ENCODE measurements around the gene GM2A.

Gene GM2A

DNA sequence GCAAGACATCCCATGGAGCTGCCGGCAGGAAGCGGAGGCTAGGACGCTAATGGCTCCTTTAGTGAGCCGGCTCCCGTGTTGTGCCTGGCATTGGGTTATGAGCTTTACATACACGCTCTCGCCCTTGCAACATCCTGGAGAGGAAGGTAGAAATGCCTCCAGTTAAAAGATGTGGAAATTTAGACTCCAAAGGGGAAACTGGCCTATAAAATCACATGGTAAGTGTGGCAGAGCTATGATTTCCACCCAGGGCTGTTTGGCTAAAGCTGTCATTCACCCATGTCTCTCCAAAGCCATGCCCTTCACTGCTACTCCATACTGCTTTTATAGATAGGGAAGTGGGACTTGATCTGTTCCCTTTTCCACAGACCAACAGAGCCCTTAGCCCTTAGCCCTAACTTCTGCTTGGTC lies 5.2 kb downstream of the GM2A start:
- Histone ChIP-seq H3K9ac (ENCODE audit: low read length) (no peak overlapping the region), H3K4me3 (ENCODE audit: low read length) (no peak overlapping the region), H3K4me1 (ENCODE audit: control insufficient read depth, insufficient read depth, low read length) (peaks cover 7% of the 10 kb centered on the region), H3K36me3 (ENCODE audit: control insufficient read depth, insufficient read depth, low read length) (no peaks in the 10 kb centered on the region), H3K9me3 (ENCODE audit: control insufficient read depth, low read length) (no peaks in the 10 kb centered on the region), H3K27me3 (ENCODE audit: control insufficient read depth, insufficient read depth, low read length) (no peaks in the 10 kb centered on the region)

DNA sequence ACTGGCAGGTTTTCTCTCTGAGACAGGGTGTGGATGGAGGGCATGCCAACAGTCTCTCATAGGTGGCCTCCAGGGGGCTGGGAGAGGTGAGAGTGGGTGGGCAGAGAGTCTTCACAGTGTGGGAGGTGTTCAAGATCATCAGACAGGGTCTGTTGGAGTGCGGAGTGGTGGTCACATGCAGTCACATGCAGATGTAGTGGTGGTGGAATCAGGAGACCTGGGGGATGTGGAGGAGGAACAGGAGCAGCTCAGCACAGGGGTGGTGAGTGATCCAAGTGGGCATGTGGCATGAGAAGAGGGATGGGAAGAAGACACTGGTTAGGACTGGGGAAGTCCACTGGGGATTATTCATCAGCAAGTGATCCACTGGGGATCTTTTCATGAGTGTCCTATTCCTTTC lies 5.8 kb downstream of the GM2A start:
- Histone ChIP-seq H3K4me3 (ENCODE audit: low read length) (no peak overlapping the region), H3K9me3 (ENCODE audit: control insufficient read depth, low read length) (no peaks in the 10 kb centered on the region), H3K36me3 (ENCODE audit: control insufficient read depth, insufficient read depth, low read length) (no peaks in the 10 kb centered on the region), H3K4me1 (ENCODE audit: control insufficient read depth, insufficient read depth, low read length) (peaks cover 6% of the 10 kb centered on the region), H3K27me3 (ENCODE audit: control insufficient read depth, insufficient read depth, low read length) (no peaks in the 10 kb centered on the region), H3K9ac (ENCODE audit: low read length) (no peak overlapping the region)

DNA sequence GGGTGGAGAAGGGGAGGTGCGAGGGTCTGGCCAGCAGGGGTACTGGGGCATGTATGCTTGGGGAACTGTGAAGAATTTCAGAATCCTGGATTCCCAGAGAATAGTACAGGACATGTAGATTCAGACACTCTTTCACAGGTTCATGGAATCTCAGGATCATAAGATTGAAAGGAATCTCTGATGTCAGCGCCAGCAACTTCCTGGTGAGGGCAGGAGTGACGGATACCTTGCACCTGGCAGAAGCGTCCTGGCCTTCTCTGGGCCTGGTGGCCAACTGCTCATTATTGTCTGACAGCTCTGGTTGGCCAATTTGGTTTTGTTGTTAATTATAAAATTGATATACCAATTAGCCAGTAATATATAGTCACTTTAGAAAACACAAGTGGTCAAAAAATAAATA lies 6.9 kb downstream of the GM2A start:
- no peak overlapping the region for H3K9ac ChIP-seq (ENCODE audit: low read length)
- H3K36me3 ChIP-seq (ENCODE audit: control insufficient read depth, insufficient read depth, low read length): no peaks in the 10 kb centered on the region
- H3K4me1 ChIP-seq (ENCODE audit: control insufficient read depth, insufficient read depth, low read length): peaks cover 14% of the 10 kb centered on the region
- H3K27me3 ChIP-seq (ENCODE audit: control insufficient read depth, insufficient read depth, low read length): no peaks in the 10 kb centered on the region
- no peak overlapping the region for H3K4me3 ChIP-seq (ENCODE audit: low read length)
- no peaks in the 10 kb centered on the region for H3K9me3 ChIP-seq (ENCODE audit: control insufficient read depth, low read length)

GRCh38 chr5:151262532-151262931 lies 9.5 kb downstream of the GM2A start:
- no peaks in the 10 kb centered on the region for H3K36me3 ChIP-seq (ENCODE audit: control insufficient read depth, insufficient read depth, low read length)

DNA sequence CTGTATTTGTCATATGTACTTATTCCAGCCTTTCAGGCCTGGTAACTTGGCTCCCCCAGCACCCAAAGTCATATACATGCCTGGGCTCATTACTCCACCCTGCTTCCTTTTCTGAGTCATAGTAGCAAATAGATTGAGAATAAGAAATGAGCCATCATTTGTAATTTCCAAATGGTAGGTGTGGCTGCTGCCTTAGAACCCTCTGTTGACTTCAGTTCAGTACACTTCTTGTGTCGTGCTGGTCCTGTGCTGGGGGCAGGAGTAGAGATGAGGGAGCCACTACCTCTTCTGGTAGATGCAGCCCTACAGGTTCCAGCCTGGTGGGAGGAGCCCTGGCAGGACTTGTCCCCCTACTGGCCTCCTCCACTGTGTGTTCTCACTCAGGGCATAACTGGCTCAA lies 11.1 kb downstream of the GM2A start:
- no peak overlapping the region for H3K4me3 ChIP-seq (ENCODE audit: low read length)
- H3K4me1 ChIP-seq (ENCODE audit: control insufficient read depth, insufficient read depth, low read length): peaks cover 14% of the 10 kb centered on the region
- H3K36me3 ChIP-seq (ENCODE audit: control insufficient read depth, insufficient read depth, low read length): no peaks in the 10 kb centered on the region
- no peak overlapping the region for H3K9ac ChIP-seq (ENCODE audit: low read length)
- no peaks in the 10 kb centered on the region for H3K27me3 ChIP-seq (ENCODE audit: control insufficient read depth, insufficient read depth, low read length)
- H3K9me3 ChIP-seq (ENCODE audit: control insufficient read depth, low read length): no peaks in the 10 kb centered on the region

More at GRCh38 chr5:151262532-151262931, 9.5 kb downstream of the GM2A start:
- Histone ChIP-seq H3K4me1 (ENCODE audit: control insufficient read depth, insufficient read depth, low read length) (peaks cover 14% of the 10 kb centered on the region), H3K27me3 (ENCODE audit: control insufficient read depth, insufficient read depth, low read length) (no peaks in the 10 kb centered on the region), H3K9ac (ENCODE audit: low read length) (no peak overlapping the region), H3K4me3 (ENCODE audit: low read length) (no peak overlapping the region), H3K9me3 (ENCODE audit: control insufficient read depth, low read length) (no peaks in the 10 kb centered on the region)

DNA sequence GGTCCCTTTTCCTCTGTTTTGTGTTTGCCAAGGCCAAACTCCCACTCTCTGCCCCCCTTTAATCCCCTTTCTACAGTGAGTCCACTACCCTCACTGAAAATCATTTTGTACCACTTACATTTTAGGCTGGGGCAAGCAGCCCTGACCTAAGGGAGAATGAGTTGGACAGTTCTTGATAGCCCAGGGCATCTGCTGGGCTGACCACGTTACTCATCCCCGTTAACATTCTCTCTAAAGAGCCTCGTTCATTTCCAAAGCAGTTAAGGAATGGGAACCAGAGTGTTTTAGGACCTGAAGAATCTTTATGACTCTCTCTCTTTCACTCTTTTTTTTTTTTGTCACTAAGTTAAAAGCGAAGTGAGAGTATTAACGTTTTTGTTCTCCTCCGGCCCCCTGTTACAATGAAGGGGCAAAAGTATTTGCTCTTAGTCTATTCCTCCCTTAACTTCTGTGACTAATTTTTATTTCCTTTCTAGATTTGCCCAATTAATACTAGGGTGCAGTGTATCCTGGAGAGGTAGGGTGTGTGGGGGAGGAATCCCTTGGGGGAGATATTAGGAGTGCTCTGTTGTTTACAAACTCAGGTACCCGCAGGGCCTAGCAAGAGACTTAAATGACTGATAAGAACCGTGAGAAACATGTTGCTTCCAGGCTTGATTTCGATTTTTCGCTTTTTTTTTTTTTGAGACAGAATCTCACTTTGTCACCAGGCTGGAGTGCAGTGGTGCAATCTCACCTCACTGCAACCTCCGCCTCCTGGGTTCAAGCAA lies 14.7 kb downstream of the GM2A start:
- Histone ChIP-seq H3K36me3 (ENCODE audit: control insufficient read depth, insufficient read depth, low read length) (no peaks in the 10 kb centered on the region), H3K4me3 (ENCODE audit: low read length) (no peak overlapping the region)

DNA sequence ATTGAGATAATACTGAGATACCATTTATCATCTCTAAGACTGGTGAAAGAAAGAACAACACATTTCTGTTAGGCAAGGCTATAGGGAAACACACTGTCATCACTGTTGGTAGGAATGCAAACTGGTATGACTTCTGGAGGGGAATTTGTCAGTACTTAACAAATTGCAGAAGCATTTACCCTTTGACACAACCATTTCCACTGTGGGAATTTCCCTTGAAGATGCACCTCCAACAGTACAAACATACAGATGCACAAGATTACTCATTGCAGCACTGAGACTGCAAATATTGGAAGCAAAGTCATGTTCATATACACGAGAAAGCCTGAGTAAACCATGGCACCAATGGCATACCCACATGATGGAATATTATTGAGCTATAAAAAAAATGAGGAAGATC lies 17.6 kb downstream of the GM2A start:
- Histone ChIP-seq H3K27me3 (ENCODE audit: control insufficient read depth, insufficient read depth, low read length) (no peaks in the 10 kb centered on the region), H3K9ac (ENCODE audit: low read length) (no peak overlapping the region), H3K4me3 (ENCODE audit: low read length) (no peak overlapping the region), H3K36me3 (ENCODE audit: control insufficient read depth, insufficient read depth, low read length) (no peaks in the 10 kb centered on the region), H3K9me3 (ENCODE audit: control insufficient read depth, low read length) (no peaks in the 10 kb centered on the region), H3K4me1 (ENCODE audit: control insufficient read depth, insufficient read depth, low read length) (no peaks in the 10 kb centered on the region)

More for the DNA sequence above, 14.7 kb downstream of the GM2A start:
- Histone ChIP-seq H3K9me3 (ENCODE audit: control insufficient read depth, low read length) (no peaks in the 10 kb centered on the region), H3K4me1 (ENCODE audit: control insufficient read depth, insufficient read depth, low read length) (peaks cover 14% of the 10 kb centered on the region), H3K9ac (ENCODE audit: low read length) (no peak overlapping the region), H3K27me3 (ENCODE audit: control insufficient read depth, insufficient read depth, low read length) (no peaks in the 10 kb centered on the region)

- H3K36me3 ChIP-seq (ENCODE audit: control insufficient read depth, insufficient read depth, low read length): no peaks in the 10 kb centered on the region
- H3K9me3 ChIP-seq (ENCODE audit: control insufficient read depth, low read length): no peaks in the 10 kb centered on the region
- H3K27me3 ChIP-seq (ENCODE audit: control insufficient read depth, insufficient read depth, low read length): no peaks in the 10 kb centered on the region
- no peak overlapping the region for H3K4me3 ChIP-seq (ENCODE audit: low read length)
- H3K9ac ChIP-seq (ENCODE audit: low read length): no peak overlapping the region
- H3K4me1 ChIP-seq (ENCODE audit: control insufficient read depth, insufficient read depth, low read length): no peaks in the 10 kb centered on the region
Measured at GRCh38 chr5:151271336-151271735, 18.4 kb downstream of the GM2A start.

- no peak overlapping the region for H3K4me3 ChIP-seq (ENCODE audit: low read length)
- no peaks in the 10 kb centered on the region for H3K27me3 ChIP-seq (ENCODE audit: control insufficient read depth, insufficient read depth, low read length)
- no peaks in the 10 kb centered on the region for H3K36me3 ChIP-seq (ENCODE audit: control insufficient read depth, insufficient read depth, low read length)
- H3K9me3 ChIP-seq (ENCODE audit: control insufficient read depth, low read length): no peaks in the 10 kb centered on the region
- H3K4me1 ChIP-seq (ENCODE audit: control insufficient read depth, insufficient read depth, low read length): no peaks in the 10 kb centered on the region
- no peak overlapping the region for H3K9ac ChIP-seq (ENCODE audit: low read length)
Measured at GRCh38 chr5:151274666-151275065, 21.7 kb downstream of the GM2A start.

GRCh38 chr5:151275803-151276202 lies 22.8 kb downstream of the GM2A start:
- Histone ChIP-seq H3K4me1 (ENCODE audit: control insufficient read depth, insufficient read depth, low read length) (no peaks in the 10 kb centered on the region), H3K9me3 (ENCODE audit: control insufficient read depth, low read length) (no peaks in the 10 kb centered on the region), H3K9ac (ENCODE audit: low read length) (no peak overlapping the region), H3K27me3 (ENCODE audit: control insufficient read depth, insufficient read depth, low read length) (no peaks in the 10 kb centered on the region), H3K36me3 (ENCODE audit: control insufficient read depth, insufficient read depth, low read length) (no peaks in the 10 kb centered on the region), H3K4me3 (ENCODE audit: low read length) (no peak overlapping the region)

- H3K36me3 ChIP-seq (ENCODE audit: control insufficient read depth, insufficient read depth, low read length): no peaks in the 10 kb centered on the region
- no peak overlapping the region for H3K4me3 ChIP-seq (ENCODE audit: low read length)
- no peaks in the 10 kb centered on the region for H3K27me3 ChIP-seq (ENCODE audit: control insufficient read depth, insufficient read depth, low read length)
- no peaks in the 10 kb centered on the region for H3K9me3 ChIP-seq (ENCODE audit: control insufficient read depth, low read length)
- no peaks in the 10 kb centered on the region for H3K4me1 ChIP-seq (ENCODE audit: control insufficient read depth, insufficient read depth, low read length)
- H3K9ac ChIP-seq (ENCODE audit: low read length): no peak overlapping the region
Measured at GRCh38 chr5:151278845-151279244, 25.9 kb downstream of the GM2A start.

- Histone ChIP-seq H3K4me1 (ENCODE audit: control insufficient read depth, insufficient read depth, low read length) (no peaks in the 10 kb centered on the region), H3K36me3 (ENCODE audit: control insufficient read depth, insufficient read depth, low read length) (no peaks in the 10 kb centered on the region), H3K4me3 (ENCODE audit: low read length) (no peak overlapping the region), H3K9me3 (ENCODE audit: control insufficient read depth, low read length) (no peaks in the 10 kb centered on the region), H3K27me3 (ENCODE audit: control insufficient read depth, insufficient read depth, low read length) (no peaks in the 10 kb centered on the region), H3K9ac (ENCODE audit: low read length) (no peak overlapping the region)
Measured at GRCh38 chr5:151280443-151280842, 27.5 kb downstream of the GM2A start.

All from mucosa of stomach (tissue), 1 donor.